ENCODE results near the gene ACTN3. TPM values are rescaled to one million over a fixed set of nuclear protein-coding genes. Genes with fewer than 3 reads are reported as not detected.

The ACTN3 gene
- total RNA-seq, 2 experiments from 2014 or later, result 0.06 to 0.12 TPM

DNA sequence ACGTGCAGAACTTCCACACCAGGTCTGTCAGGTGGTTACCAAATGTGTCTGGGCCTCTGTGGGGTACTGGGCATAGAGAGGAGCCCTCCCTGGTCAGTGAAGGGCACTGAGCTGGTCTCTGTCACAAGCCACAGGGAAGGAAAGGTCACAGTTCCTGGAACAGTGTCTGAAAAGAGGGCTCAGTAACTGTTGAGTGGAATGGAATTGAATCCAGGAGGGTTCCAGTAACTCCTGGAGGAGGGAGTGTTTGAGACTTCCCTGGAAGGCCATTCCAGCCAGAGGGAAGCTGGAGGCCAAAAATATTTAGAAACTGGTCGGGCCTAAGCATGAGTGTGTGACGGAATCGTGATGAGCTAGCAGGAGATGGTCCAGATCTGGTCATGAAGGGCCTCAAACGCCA lies 7.9 kb downstream of the ACTN3 start:
- H3K9me3 Mint-ChIP-seq, result no peaks in the 10 kb centered on the region
- DNase-seq, result no peak
- no peaks in the 10 kb centered on the region for H3K4me1 Mint-ChIP-seq

DNA sequence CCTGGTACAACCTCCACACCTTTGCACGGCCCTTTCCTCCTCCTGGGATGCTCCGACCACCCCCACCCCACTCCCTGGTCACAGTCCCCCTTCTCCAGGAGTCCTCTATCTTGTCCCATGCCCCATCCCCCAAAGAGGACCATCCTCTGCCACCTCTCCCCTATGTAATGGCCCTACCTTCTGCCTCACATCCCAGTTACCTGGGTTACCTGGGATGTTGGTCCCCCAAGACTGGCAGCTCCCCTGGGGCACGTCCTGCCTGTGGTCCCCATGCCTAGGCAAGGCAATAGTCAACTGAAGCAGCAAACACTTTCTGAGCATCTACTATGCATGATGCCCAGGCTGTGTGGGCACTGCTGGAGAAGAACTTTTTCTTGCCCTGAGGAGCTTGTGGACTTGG lies 8.7 kb downstream of the ACTN3 start:
- peaks cover 26% of the 10 kb centered on the region for H3K27me3 Mint-ChIP-seq
- no peaks in the 10 kb centered on the region for H3K36me3 Mint-ChIP-seq
- no peak overlapping the region for H3K27ac Mint-ChIP-seq
- DNase-seq, result no peak
- no peaks in the 10 kb centered on the region for H3K9me3 Mint-ChIP-seq
- H3K4me3 Mint-ChIP-seq, result no peak overlapping the region
- H3K4me1 Mint-ChIP-seq, result no peaks in the 10 kb centered on the region

More for the DNA sequence above, 7.9 kb downstream of the ACTN3 start:
- Mint-ChIP-seq H3K4me3 (no peak overlapping the region), H3K27me3 (peaks cover 26% of the 10 kb centered on the region), H3K36me3 (no peaks in the 10 kb centered on the region), H3K27ac (no peak overlapping the region)

DNA sequence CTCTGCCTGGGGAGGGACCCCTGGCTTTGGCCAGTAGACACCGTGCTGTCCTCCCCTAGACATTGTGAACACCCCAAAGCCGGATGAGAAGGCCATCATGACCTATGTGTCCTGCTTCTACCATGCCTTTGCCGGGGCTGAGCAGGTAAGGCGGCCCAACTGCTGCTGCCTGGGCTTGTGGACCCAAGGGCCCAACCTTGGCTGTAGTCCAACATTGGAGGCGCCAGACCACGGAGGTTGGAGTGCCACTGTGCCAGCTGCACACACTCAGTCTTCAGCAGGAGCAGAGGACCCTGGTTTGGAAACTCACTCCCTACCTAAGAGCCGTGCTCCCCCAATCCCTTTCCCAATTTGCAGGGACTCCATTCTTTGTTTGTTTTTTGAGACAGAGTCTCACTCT lies 9.4 kb downstream of the ACTN3 start:
- DNase-seq, result no peak
- Mint-ChIP-seq H3K4me3 (no peak overlapping the region), H3K4me1 (no peaks in the 10 kb centered on the region), H3K27me3 (peaks cover 26% of the 10 kb centered on the region), H3K27ac (no peak overlapping the region), H3K36me3 (no peaks in the 10 kb centered on the region), H3K9me3 (no peaks in the 10 kb centered on the region)

DNA sequence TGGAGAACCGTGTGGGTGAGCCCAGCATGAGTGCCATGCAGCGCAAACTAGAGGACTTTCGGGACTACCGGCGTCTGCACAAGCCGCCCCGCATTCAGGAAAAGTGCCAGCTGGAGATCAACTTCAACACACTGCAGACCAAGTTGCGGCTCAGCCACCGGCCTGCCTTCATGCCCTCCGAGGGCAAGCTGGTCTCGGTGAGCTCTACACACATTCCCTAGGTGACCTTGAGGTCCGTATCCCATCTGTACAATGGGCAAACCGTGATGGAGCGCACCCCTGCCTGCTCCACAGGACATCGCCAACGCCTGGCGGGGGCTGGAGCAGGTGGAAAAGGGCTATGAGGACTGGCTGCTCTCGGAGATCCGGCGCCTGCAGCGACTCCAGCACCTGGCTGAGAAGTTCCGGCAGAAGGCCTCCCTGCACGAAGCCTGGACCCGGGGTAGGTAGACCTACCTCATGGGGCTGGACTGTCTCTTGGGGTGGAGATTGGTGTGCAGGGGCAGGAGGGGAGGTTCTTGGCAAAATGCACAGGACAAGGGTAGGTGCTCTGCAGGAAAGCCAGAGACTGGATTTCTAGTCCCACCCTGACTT lies 11.1 kb downstream of the ACTN3 start:
- H3K4me3 Mint-ChIP-seq, result no peak overlapping the region
- H3K9me3 Mint-ChIP-seq, result no peaks in the 10 kb centered on the region
- no peak overlapping the region for H3K27ac Mint-ChIP-seq
- no peak for DNase-seq
- H3K4me1 Mint-ChIP-seq, result no peaks in the 10 kb centered on the region
- H3K36me3 Mint-ChIP-seq, result no peaks in the 10 kb centered on the region
- peaks cover 26% of the 10 kb centered on the region for H3K27me3 Mint-ChIP-seq

DNA sequence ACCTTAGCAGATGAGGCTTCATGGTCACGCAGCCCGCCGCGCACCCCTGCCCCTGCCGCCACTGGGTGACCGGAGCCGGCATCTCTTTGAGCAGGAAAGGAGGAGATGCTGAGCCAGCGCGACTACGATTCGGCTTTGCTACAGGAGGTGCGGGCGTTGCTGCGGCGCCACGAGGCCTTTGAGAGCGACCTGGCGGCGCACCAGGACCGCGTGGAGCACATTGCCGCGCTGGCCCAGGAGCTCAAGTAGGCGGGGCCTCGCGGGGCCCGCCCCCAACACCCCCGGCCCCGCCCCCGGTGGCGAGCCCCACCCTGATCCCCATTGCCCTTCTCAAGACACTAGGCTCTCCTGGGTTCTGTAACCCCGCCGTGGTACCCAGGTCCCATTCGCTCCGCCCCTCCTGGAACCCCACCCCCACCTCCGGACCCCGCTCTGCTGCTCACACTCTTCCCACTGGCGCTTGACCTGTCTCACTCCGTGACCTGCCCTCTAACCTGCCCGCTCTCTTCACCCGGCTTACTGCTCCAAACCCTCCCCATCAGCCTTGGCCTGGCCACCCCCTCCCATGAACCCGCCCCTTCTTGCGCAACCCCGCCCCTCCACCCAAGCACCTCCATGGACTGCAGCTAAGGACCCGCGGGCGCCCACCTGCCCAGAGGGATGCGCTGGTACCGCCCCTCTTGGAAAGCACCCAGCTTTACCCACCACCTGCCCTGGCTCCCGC lies 12.6 kb downstream of the ACTN3 start:
- no peaks in the 10 kb centered on the region for H3K4me1 Mint-ChIP-seq
- H3K9me3 Mint-ChIP-seq, result no peaks in the 10 kb centered on the region
- H3K4me3 Mint-ChIP-seq, result no peak overlapping the region
- peaks cover 26% of the 10 kb centered on the region for H3K27me3 Mint-ChIP-seq
- no peaks in the 10 kb centered on the region for H3K36me3 Mint-ChIP-seq
- no peak overlapping the region for H3K27ac Mint-ChIP-seq
- DNase-seq, result peak; percentile 41

DNA sequence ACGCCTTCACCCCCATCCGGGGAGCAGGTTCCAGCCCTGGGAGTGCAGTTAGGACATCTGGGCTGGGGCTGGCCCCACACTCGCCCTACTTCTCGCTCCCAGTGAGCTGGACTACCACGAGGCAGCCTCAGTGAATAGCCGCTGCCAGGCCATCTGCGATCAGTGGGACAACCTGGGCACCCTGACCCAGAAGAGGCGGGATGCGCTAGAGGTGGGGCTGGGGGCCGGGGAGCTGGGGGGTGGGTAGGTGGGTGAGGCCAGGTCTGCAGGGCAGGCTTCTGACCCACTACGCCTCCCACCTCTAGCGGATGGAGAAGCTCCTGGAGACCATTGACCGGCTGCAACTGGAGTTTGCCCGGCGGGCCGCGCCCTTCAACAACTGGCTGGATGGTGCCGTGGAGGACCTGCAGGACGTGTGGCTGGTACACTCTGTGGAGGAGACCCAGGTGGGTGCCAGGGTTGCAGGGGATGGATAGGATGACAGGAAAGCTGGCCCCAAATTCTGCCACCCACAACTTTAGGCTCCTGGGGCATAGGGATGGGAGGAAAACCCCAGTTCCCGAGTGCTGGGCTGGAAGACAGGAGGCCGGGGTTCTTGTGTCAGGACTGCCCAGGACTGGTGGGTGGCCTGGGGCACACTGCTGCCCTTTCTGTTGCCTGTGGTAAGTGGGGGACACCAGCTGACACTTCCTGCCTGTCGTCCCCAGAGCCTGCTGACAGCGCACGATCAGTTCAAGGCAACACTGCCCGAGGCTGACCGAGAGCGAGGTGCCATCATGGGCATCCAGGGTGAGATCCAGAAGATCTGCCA lies 13.4 kb downstream of the ACTN3 start:
- H3K36me3 Mint-ChIP-seq, result no peaks in the 10 kb centered on the region
- no peak overlapping the region for H3K4me3 Mint-ChIP-seq
- no peak for DNase-seq
- no peaks in the 10 kb centered on the region for H3K4me1 Mint-ChIP-seq
- H3K9me3 Mint-ChIP-seq, result no peaks in the 10 kb centered on the region
- H3K27ac Mint-ChIP-seq, result no peak overlapping the region
- H3K27me3 Mint-ChIP-seq, result peaks cover 26% of the 10 kb centered on the region

DNA sequence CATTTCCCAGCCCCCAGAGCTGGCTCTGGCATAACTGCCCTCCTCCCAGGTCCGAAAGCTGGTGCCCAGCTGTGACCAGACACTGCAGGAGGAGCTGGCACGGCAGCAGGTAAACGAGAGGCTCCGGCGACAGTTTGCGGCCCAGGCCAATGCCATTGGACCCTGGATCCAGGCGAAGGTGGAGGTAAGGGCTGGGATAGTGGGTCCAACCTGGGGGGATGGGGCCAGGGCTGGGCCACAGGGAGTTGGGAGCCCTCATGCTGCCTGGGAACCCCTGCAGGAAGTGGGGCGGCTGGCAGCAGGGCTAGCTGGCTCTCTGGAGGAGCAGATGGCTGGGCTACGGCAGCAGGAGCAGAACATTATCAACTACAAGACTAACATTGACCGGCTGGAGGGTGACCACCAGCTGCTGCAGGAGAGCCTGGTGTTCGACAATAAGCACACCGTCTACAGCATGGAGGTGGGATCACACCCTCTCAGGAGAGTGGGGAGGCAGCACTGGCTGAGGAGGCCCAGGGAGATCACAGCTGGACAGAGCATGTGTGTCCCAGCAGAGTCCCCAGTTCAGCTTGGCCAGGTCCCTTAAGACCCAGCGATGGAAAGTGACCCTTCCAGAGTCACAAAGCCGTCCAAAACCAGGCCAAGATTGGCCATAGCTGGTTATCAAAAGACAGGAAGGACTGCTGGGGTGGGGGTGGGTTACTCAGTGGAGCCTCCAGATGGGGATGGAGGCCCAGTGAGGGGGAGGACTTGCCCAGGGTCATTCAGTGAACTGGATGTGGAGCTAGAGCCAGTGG lies 14.7 kb downstream of the ACTN3 start:
- H3K27ac Mint-ChIP-seq, result no peak overlapping the region
- no peak for DNase-seq
- H3K36me3 Mint-ChIP-seq, result no peaks in the 10 kb centered on the region
- H3K27me3 Mint-ChIP-seq, result peaks cover 19% of the 10 kb centered on the region
- H3K4me3 Mint-ChIP-seq, result no peak overlapping the region
- H3K9me3 Mint-ChIP-seq, result no peaks in the 10 kb centered on the region
- H3K4me1 Mint-ChIP-seq, result no peaks in the 10 kb centered on the region

DNA sequence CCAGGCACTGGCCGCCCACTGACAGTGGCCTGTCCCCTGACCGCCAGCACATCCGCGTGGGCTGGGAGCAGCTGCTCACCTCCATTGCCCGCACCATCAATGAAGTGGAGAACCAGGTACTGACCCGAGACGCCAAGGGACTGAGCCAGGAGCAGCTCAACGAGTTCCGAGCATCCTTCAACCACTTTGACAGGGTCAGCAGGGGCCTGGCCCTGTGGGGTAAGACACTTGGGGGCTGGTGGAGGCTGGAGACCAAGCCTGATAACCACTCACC lies 15.2 kb downstream of the ACTN3 start:
- no peak overlapping the region for H3K4me3 Mint-ChIP-seq
- no peak overlapping the region for H3K27ac Mint-ChIP-seq
- H3K4me1 Mint-ChIP-seq, result no peaks in the 10 kb centered on the region
- DNase-seq, result no peak
- peaks cover 18% of the 10 kb centered on the region for H3K27me3 Mint-ChIP-seq
- H3K9me3 Mint-ChIP-seq, result no peaks in the 10 kb centered on the region
- H3K36me3 Mint-ChIP-seq, result no peaks in the 10 kb centered on the region

DNA sequence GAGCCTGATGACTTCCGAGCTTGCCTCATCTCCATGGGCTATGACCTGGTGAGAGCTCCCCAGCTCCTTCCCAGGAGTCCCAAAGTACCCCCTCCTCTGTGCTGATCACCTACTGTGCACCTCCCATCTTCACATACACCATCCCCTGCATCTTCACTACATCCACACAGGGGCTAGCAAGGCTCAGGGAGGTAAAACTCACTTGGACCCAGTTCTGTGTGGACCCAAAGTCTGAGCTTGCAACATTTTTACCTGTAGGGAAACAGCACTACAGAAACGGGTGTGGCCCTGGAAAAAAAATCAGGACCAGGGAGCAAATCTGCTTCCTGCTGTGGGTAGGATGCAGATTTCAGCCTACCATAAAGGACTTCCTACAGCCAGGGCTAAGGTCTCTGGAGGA lies 15.6 kb downstream of the ACTN3 start:
- Mint-ChIP-seq H3K27ac (no peak overlapping the region), H3K27me3 (peaks cover 15% of the 10 kb centered on the region), H3K4me1 (peaks cover 2% of the 10 kb centered on the region), H3K36me3 (no peaks in the 10 kb centered on the region), H3K4me3 (no peak overlapping the region), H3K9me3 (no peaks in the 10 kb centered on the region)
- DNase-seq, result no peak

DNA sequence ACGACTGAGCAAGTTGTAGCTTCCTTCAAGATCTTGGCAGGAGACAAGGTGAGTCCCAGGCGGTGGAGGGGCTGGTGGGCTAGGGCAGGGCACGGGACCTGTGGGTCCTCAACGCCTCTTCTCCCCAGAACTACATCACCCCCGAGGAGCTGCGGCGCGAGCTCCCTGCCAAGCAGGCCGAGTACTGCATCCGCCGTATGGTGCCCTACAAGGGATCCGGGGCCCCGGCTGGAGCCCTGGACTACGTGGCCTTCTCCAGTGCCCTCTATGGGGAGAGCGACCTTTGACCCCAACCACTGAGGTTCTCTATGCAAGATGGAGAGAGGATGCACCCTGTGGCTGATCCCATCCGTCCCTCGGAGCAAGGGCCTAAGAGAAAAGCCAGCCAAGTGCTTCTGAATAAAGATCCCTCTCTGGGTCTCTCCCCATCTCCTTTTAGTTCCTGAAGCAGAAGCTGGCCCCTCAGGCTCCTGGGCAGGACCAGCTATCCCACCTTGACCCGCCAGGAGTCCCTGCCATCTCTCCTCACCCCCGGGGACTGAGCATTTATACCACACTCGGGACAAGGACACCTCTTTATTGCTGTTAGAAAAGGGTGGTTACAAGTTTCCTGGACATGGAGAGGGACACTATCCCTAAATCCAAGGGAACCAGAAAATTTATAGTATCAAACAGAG lies 16.3 kb downstream of the ACTN3 start:
- peaks cover 11% of the 10 kb centered on the region for H3K27me3 Mint-ChIP-seq
- H3K36me3 Mint-ChIP-seq, result no peaks in the 10 kb centered on the region
- no peak for DNase-seq
- H3K4me1 Mint-ChIP-seq, result peaks cover 5% of the 10 kb centered on the region
- H3K9me3 Mint-ChIP-seq, result no peaks in the 10 kb centered on the region
- no peak overlapping the region for H3K27ac Mint-ChIP-seq
- no peak overlapping the region for H3K4me3 Mint-ChIP-seq

DNA sequence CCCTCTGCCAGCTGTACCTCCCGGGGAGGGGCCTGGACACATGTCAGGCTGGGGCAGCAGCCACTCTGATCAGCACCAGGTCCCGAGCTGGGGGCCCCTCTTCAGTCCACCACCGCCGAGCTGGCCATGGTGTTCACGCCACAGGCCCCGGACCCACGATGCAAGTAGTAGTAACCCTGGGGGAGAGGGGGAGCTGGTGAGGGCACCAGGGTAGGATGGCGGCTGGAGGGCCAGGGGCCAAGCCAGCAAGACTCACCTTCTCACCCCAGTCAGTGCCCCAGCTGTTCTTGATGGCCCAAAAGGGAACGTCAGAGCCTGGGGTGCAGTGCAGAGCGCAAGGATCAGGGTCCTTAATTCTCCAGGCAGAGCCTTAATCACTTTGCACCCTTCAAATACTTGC lies 17.1 kb downstream of the ACTN3 start:
- Mint-ChIP-seq H3K9me3 (no peaks in the 10 kb centered on the region), H3K36me3 (no peaks in the 10 kb centered on the region), H3K4me3 (no peak overlapping the region), H3K27me3 (peaks cover 3% of the 10 kb centered on the region), H3K4me1 (peaks cover 9% of the 10 kb centered on the region), H3K27ac (no peak overlapping the region)
- no peak for DNase-seq

DNA sequence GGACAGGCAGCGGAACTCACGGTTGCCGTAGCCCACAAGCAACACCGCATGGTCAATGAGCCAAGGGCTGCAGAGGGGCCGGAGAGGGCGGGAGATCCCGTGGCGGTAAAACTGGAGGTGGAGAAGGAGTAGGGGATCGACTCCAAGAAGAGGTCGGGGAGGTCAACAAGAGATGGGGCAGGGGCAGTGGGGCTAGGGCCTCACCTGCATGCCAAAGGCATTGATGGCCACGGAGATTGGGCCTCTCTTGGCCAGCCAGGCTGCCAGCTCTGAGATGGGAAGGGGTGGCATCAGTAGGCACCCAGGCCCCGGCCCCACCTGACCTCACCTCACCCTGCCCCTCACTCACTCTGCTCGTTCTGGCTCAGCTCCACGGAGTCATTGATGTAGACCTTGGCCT lies 17.8 kb downstream of the ACTN3 start:
- no peak for DNase-seq
- H3K27ac Mint-ChIP-seq, result no peak overlapping the region
- no peaks in the 10 kb centered on the region for H3K9me3 Mint-ChIP-seq
- H3K27me3 Mint-ChIP-seq, result no peaks in the 10 kb centered on the region
- H3K4me3 Mint-ChIP-seq, result no peak overlapping the region
- H3K36me3 Mint-ChIP-seq, result no peaks in the 10 kb centered on the region
- H3K4me1 Mint-ChIP-seq, result peaks cover 9% of the 10 kb centered on the region

DNA sequence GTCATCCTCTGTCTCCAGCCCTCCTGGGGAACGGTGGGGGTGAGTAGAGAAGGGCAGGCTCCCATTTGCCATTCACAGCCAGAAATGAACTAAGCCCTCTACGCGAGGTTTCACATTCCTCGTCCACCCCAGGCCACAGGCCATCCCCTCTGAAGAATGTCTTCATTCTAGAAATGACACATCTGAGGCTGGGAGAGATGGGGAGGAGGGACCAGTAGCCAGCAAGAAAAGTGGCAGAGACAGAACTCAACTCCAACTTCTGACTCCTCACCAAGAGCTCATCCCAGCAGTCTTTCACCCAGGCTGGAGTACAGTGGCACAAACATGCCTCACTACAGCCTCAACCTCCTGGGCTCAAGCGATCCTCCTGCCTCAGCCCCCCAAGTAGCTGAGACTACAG lies 18.3 kb downstream of the ACTN3 start:
- no peaks in the 10 kb centered on the region for H3K36me3 Mint-ChIP-seq
- peaks cover 9% of the 10 kb centered on the region for H3K4me1 Mint-ChIP-seq
- DNase-seq, result no peak
- H3K4me3 Mint-ChIP-seq, result no peak overlapping the region
- H3K27me3 Mint-ChIP-seq, result no peaks in the 10 kb centered on the region
- H3K9me3 Mint-ChIP-seq, result no peaks in the 10 kb centered on the region
- H3K27ac Mint-ChIP-seq, result no peak overlapping the region

DNA sequence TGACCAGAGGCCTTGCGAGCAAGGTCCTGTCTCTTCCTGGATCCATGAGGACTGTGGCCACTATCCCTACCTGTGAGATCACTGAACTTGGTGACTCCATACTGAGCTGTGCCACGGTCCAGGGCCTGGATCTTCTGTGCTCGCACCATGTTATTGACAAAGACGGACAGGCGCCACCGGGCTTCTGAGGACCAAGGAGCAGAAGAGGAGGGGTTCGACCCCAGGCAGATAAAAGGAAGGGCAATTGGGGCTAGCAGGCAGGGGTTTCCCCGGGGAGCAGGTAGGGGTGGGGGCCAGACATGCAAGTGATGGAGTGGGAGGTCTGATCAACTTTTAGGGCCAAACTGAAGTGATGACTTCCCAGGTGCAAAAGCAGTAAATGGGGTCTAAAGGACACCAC lies 19.5 kb downstream of the ACTN3 start:
- Mint-ChIP-seq H3K4me3 (no peak overlapping the region), H3K27me3 (no peaks in the 10 kb centered on the region), H3K4me1 (peaks cover 9% of the 10 kb centered on the region), H3K36me3 (no peaks in the 10 kb centered on the region), H3K9me3 (no peaks in the 10 kb centered on the region), H3K27ac (no peak overlapping the region)
- no peak for DNase-seq

DNA sequence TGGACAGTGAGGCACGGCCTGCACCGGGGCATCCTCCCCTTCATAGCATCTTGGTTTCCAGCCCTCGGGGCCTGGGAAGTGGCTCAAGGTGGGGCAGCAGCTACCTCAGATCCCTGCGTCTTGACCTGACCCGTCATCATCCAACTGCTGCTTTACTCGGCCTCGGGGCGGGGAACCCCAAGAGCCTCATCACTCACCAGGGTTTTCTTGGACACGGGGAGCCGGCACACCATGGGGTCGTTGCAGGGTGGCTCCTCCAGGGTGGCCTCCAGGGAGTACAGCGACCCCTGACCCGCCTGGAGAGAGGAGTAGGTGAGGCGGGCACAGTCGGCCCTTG lies 21.1 kb downstream of the ACTN3 start:
- no peaks in the 10 kb centered on the region for H3K27me3 Mint-ChIP-seq
- H3K9me3 Mint-ChIP-seq, result no peaks in the 10 kb centered on the region
- no peak for DNase-seq
- no peak overlapping the region for H3K27ac Mint-ChIP-seq
- peak overlapping the region; percentile 69 for H3K4me3 Mint-ChIP-seq
- no peaks in the 10 kb centered on the region for H3K36me3 Mint-ChIP-seq
- H3K4me1 Mint-ChIP-seq, result peaks cover 9% of the 10 kb centered on the region
